H1 (cell line): ENCODE results near the gene CENPX. TPM values are rescaled to one million over a fixed set of nuclear protein-coding genes. Genes with fewer than 3 reads are reported as not detected.

Source experiments
- CTCF ChIA-PET: fragments of 300-600 bp; sonication (Branson Sonifier 250); formaldehyde crosslinking; loops from one replicate; lab custom pipeline; 2021; ENCODE audit not compliant: partially characterized antibody; lab: Charles Lee
- POLR2A ChIA-PET: fragments of 300-600 bp; sonication (Branson Sonifier 250); formaldehyde crosslinking; loops from one replicate; lab custom pipeline; 2021; ENCODE audit warnings: inconsistent platforms; ENCODE audit not compliant: partially characterized antibody; lab: Charles Lee
- DNase-seq, 2 experiments: peaks; one replicate each; pipeline versions ENCODE4 v3.0.0 to v3.0.0-alpha.2; 2010 to 2022; ENCODE audit warnings: low spot score in 2 of 2, low read depth in 1 of 2, mixed read lengths in 1 of 2
- FAIRE-seq: peaks from 2 replicates; lab custom pipeline; 2011; peaks lifted over from hg19 to GRCh38; lab: Jason Lieb, UNC
- H2AFZ ChIP-seq: 2 replicates; pipeline ENCODE4 v1.8.1; 2012; ENCODE audit warnings: low read length, inconsistent platforms
- H2AK5ac ChIP-seq: 2 replicates; pipeline ENCODE4 v1.6.1; 2013; ENCODE audit warnings: low read depth, low read length
- H2BK120ac ChIP-seq: replicated peaks from 2 replicates; pipeline ENCODE3; 2013; ENCODE audit warnings: low read depth, low read length, inconsistent platforms
- H2BK12ac ChIP-seq: 2 replicates; pipeline ENCODE4 v1.6.1; 2013; ENCODE audit warnings: low read depth, low read length
- H2BK15ac ChIP-seq: 2 replicates; pipeline ENCODE4 v1.6.1; 2013; ENCODE audit warnings: low read length
- H2BK20ac ChIP-seq: 2 replicates; pipeline ENCODE4 v1.6.1; 2013; ENCODE audit warnings: low read length
- H2BK5ac ChIP-seq: 2 replicates; pipeline ENCODE4 v1.6.1; 2013; ENCODE audit warnings: low read depth, low read length
- H3K14ac ChIP-seq: 2 replicates; pipeline ENCODE4 v1.6.1; 2013; ENCODE audit warnings: inconsistent platforms; ENCODE audit not compliant: insufficient read length
- H3K18ac ChIP-seq: 2 replicates; pipeline ENCODE4 v1.6.1; 2013; ENCODE audit warnings: low read length; ENCODE audit errors: extremely low read depth
- H3K23ac ChIP-seq: 2 replicates; pipeline ENCODE4 v1.6.1; 2013; ENCODE audit warnings: inconsistent platforms; ENCODE audit not compliant: insufficient read length
- H3K23me2 ChIP-seq: 2 replicates; pipeline ENCODE4 v1.6.1; 2013; ENCODE audit warnings: low read depth, low read length
- H3K27ac ChIP-seq: 2 replicates; pipeline ENCODE4 v1.6.1; 2011; ENCODE audit warnings: low read depth, low read length, inconsistent platforms
- H3K27me3 ChIP-seq, 4 experiments: replicated peaks in 1 of 4; 1 replicate in 1 of 4; 2 replicates in 3 of 4; pipeline versions ENCODE4 v1.6.1 to v1.8.1; 2011 to 2013; ENCODE audit warnings: low read length in 3 of 4, mild to moderate bottlenecking in 3 of 4, inconsistent platforms in 2 of 4, mixed read lengths in 2 of 4, moderate library complexity in 1 of 4; ENCODE audit not compliant: control insufficient read depth in 3 of 4, insufficient read depth in 3 of 4; ENCODE audit errors: extremely low read depth in 1 of 4
- H3K36me3 ChIP-seq, 4 experiments: 2 replicates each; pipeline versions ENCODE4 v1.6.1 to v1.8.1; 2011 to 2013; ENCODE audit warnings: mild to moderate bottlenecking in 4 of 4, low read length in 3 of 4, moderate library complexity in 2 of 4, control low read depth in 1 of 4, inconsistent platforms in 1 of 4; ENCODE audit not compliant: insufficient read depth in 4 of 4, control insufficient read depth in 2 of 4
- H3K4ac ChIP-seq: replicated peaks from 2 replicates; pipeline ENCODE3; 2013; ENCODE audit warnings: low read length, low read depth, mixed read lengths, inconsistent platforms; ENCODE audit not compliant: insufficient read length
- H3K4me1 ChIP-seq, 4 experiments: replicated peaks in 1 of 4; 1 replicate in 1 of 4; 2 replicates in 3 of 4; pipeline versions ENCODE4 v1.6.1 to v1.8.1; 2011 to 2013; ENCODE audit warnings: low read length in 3 of 4, inconsistent platforms in 2 of 4, mixed read lengths in 1 of 4; ENCODE audit not compliant: insufficient read depth in 4 of 4, control insufficient read depth in 3 of 4
- H3K4me2 ChIP-seq, 2 experiments: 2 replicates each; pipeline versions ENCODE4 v1.6.1 to v1.8.1; 2011 to 2013; ENCODE audit warnings: low read depth in 2 of 2, low read length in 2 of 2, control low read depth in 1 of 2, inconsistent platforms in 1 of 2, mild to moderate bottlenecking in 1 of 2; ENCODE audit not compliant: insufficient read depth in 1 of 2
- H3K4me3 ChIP-seq, 4 experiments: fragments of 200-600, 300-600 bp in 1 of 4; sonication (generic), shearing (Covaris generic), sonication (Bioruptor Twin) in 1 of 4; 2 replicates each; pipeline versions ENCODE4 v1.5.1 to v1.8.1; 2011 to 2016; ENCODE audit warnings: low read length in 4 of 4, low read depth in 3 of 4, control low read depth in 2 of 4, inconsistent platforms in 2 of 4, mild to moderate bottlenecking in 2 of 4, mixed read lengths in 1 of 4, moderate library complexity in 1 of 4; ENCODE audit not compliant: insufficient read depth in 2 of 4; ENCODE audit errors: extremely low read depth in 1 of 4
- H3K56ac ChIP-seq: replicated peaks from 2 replicates; pipeline ENCODE3; 2013; ENCODE audit warnings: low read depth, mild to moderate bottlenecking, mixed read lengths, low read length, inconsistent platforms; ENCODE audit not compliant: insufficient read length
- H3K79me1 ChIP-seq: 2 replicates; pipeline ENCODE4 v1.6.1; 2013; ENCODE audit warnings: low read depth, low read length, control low read depth
- H3K79me2 ChIP-seq, 2 experiments: 2 replicates each; pipeline versions ENCODE4 v1.6.1 to v1.8.1; 2012 to 2013; ENCODE audit warnings: low read length in 2 of 2, mild to moderate bottlenecking in 2 of 2, inconsistent platforms in 1 of 2; ENCODE audit not compliant: insufficient read depth in 2 of 2, control insufficient read depth in 1 of 2
- H3K9ac ChIP-seq, 4 experiments: replicated peaks in 1 of 4; 1 replicate in 1 of 4; 2 replicates in 3 of 4; pipeline versions ENCODE4 v1.6.1 to v1.8.1; 2011 to 2013; ENCODE audit warnings: low read depth in 3 of 4, low read length in 3 of 4, control low read depth in 2 of 4, mild to moderate bottlenecking in 2 of 4, moderate library complexity in 2 of 4, inconsistent platforms in 1 of 4; ENCODE audit errors: extremely low read depth in 1 of 4
- H3K9me3 ChIP-seq, 2 experiments: 2 replicates each; pipeline versions ENCODE4 v1.6.1 to v1.8.1; 2012 to 2013; ENCODE audit warnings: mild to moderate bottlenecking in 2 of 2, moderate library complexity in 2 of 2, control low read depth in 1 of 2, inconsistent platforms in 1 of 2, low read depth in 1 of 2, low read length in 1 of 2, mixed read lengths in 1 of 2; ENCODE audit not compliant: insufficient read depth in 2 of 2
- H4K20me1 ChIP-seq, 2 experiments: replicated peaks in 1 of 2; 2 replicates each; pipeline versions ENCODE3 to v1.8.1; 2011 to 2013; ENCODE audit warnings: inconsistent platforms in 2 of 2, low read length in 2 of 2, mild to moderate bottlenecking in 1 of 2; ENCODE audit not compliant: insufficient read depth in 2 of 2, control insufficient read depth in 1 of 2
- H4K5ac ChIP-seq: 2 replicates; pipeline ENCODE4 v1.6.1; 2013; ENCODE audit warnings: low read length, low read depth, mixed read lengths, inconsistent platforms; ENCODE audit not compliant: insufficient read length
- H4K8ac ChIP-seq: 2 replicates; pipeline ENCODE4 v1.8.0; 2013; ENCODE audit warnings: mild to moderate bottlenecking, moderate library complexity, low read length, inconsistent platforms; ENCODE audit not compliant: insufficient read depth; ENCODE audit errors: extremely low read depth
- H4K91ac ChIP-seq: replicated peaks from 2 replicates; pipeline ENCODE3; 2013; ENCODE audit warnings: low read length, mixed read lengths, inconsistent platforms; ENCODE audit not compliant: insufficient read length
- ASH2L ChIP-seq: fragments of 200-600, 300-600 bp; sonication (generic); IDR thresholded peaks from one replicate; pipeline ENCODE4 v1.7.1; 2017; ENCODE audit warnings: low read length
- CHD1 ChIP-seq: IDR thresholded peaks from 2 replicates; pipeline ENCODE4 v1.6.1; 2012; ENCODE audit warnings: low read depth, low read length, improper control_type of control experiment
- GTF2F1 ChIP-seq: IDR thresholded peaks from 2 replicates; pipeline ENCODE4 v1.6.1; 2012; ENCODE audit warnings: low read depth, low read length, improper control_type of control experiment, borderline replicate concordance
- RXRA ChIP-seq: IDR thresholded peaks from 2 replicates; pipeline ENCODE4 v1.6.1; 2011; ENCODE audit warnings: low read depth, mild to moderate bottlenecking, low read length, moderate library complexity; ENCODE audit not compliant: insufficient read depth
- WGBS, 2 experiments: shearing (Covaris generic) in 1 of 2; methylation state at CpG; one replicate each; pipeline versions ENCODE4 v1.1.6 to v1.1.7; 2013 to 2015; ENCODE audit warnings: low lambda C conversion rate in 2 of 2, mixed read lengths in 2 of 2, inconsistent platforms in 1 of 2, low coverage in 1 of 2, missing lambda C conversion rate in 1 of 2; ENCODE audit not compliant: insufficient replicate concordance in 2 of 2, insufficient coverage in 1 of 2, insufficient read length in 1 of 2; ENCODE audit errors: extremely low coverage in 1 of 2, missing lambda C conversion rate in 1 of 2; 5-methylcytosine and 5-hydroxymethylcytosine counted together
- polyA plus RNA-seq, 7 experiments: library from polyadenylated mRNA; depleted of rRNA in 3 of 7; stranded (reverse) in 5 of 7; unstranded in 2 of 7; fragments of >200 nt in 5 of 7; fragments of 200-250 nt in 2 of 7; gene quantifications; 1 replicate in 5 of 7; 2 replicates in 1 of 7; 4 replicates in 1 of 7; pipeline versions ENCODE4 v1.2.1 to v1.2.3, GENCODE V29; 2011 to 2013; ENCODE audit warnings: missing spikeins in 2 of 7, mixed read lengths in 2 of 7
- total RNA-seq: library from RNA; stranded (reverse); fragmentation: NEBNext Ultra II Directional; extraction: Animal tissue kit (Norgen Biotek cat#: 25700); gene quantifications from 2 replicates; pipeline ENCODE4 v1.2.1, GENCODE V29; 2021
- TF ChIP-seq, protein P1 (sequence below): IDR thresholded peaks from 2 replicates; pipeline ENCODE4 v1.6.1; 2011; ENCODE audit warnings: low read depth, mild to moderate bottlenecking, low read length; ENCODE audit not compliant: insufficient read depth
- TF ChIP-seq, protein P2 (sequence below): IDR thresholded peaks from 2 replicates; pipeline ENCODE4 v1.6.1; 2011; ENCODE audit warnings: low read length, improper control_type of control experiment

The CENPX gene
- total and polyA plus RNA-seq, 2 of the 8 experiments (the other 6 are each of a cell fraction or from before 2014, with no cell fraction given): 116 to 122 TPM

DNA sequence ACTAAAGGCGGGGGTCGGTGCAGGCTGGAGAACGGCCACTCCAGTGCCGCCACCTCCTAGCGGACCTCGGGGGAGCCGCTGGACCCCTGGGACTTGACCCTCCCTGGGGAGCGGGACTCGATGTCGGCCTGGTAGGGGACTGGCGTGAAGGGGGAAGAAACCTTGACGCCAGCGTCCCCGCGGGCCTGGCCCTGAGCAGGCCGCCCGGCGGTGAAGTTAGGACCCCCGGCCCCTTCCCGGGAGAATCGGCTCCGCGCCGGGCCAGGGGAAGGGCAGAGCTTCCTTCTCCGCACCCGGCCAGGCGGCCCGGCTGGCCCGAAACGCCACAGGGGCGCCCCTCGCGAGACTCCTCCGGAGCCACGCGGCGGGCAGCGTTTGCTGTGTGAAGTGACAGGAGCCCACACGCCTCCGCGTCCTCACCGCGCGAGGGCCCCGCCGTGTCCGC, 42.5 kb upstream of the CENPX start:
- 2% methylated on average over 36 of the region's 47 CpGs; no CpG with 5 or more reads in 1 of the 2 experiments for WGBS, 2 experiments

More for the DNA sequence above, 42.5 kb upstream of the CENPX start:
- Histone ChIP-seq H4K91ac (no peak overlapping the region), H4K5ac (no peak overlapping the region), H3K79me1 (peaks cover 5% of the 10 kb centered on the region; the same call in 1 of the 2 replicates), H3K4ac (no peak overlapping the region), H3K36me3 (peaks cover 6 to 15% (median 14%) of the 10 kb centered on the region in 4 experiments; a peak in 5 of 8 replicates), H2AK5ac (no peak overlapping the region), H3K79me2 (no peaks in the 10 kb centered on the region), H3K14ac (no peak overlapping the region), H3K9ac (peak overlapping the region in 3 of 4 experiments; percentile 54 to 93 (median 62); a peak in 6 of 7 replicates), H3K9me3 (no peaks in the 10 kb centered on the region), H3K27ac (no peak overlapping the region), H2AFZ (no peak overlapping the region), H2BK120ac (no peak overlapping the region), H3K18ac (no peak overlapping the region), H3K4me3 (peak overlapping the region; percentile 53 to 93 (median 77)), H3K23me2 (peaks cover 8% of the 10 kb centered on the region; the same call in 1 of the 2 replicates), H2BK5ac (no peak overlapping the region), H3K56ac (peak overlapping the region; percentile 39), H3K4me2 (peak overlapping the region; percentile 37 to 79), H3K4me1 (peaks cover 0 to 10% (median 5%) of the 10 kb centered on the region in 4 experiments; a peak in 5 of 7 replicates), H4K20me1 (peaks cover 0 to 3% of the 10 kb centered on the region in 2 experiments), H2BK12ac (no peak overlapping the region), H2BK15ac (no peak overlapping the region), H3K23ac (no peak overlapping the region), H3K27me3 (no peaks in the 10 kb centered on the region), H4K8ac (peak overlapping the region; percentile 93), H2BK20ac (no peak overlapping the region)
- DNase-seq: no peak
- TF ChIP-seq CHD1 (no peak), RXRA (no peak), GTF2F1 (no peak), ASH2L (peak; percentile 20)
- TF ChIP-seq, protein P1, sequence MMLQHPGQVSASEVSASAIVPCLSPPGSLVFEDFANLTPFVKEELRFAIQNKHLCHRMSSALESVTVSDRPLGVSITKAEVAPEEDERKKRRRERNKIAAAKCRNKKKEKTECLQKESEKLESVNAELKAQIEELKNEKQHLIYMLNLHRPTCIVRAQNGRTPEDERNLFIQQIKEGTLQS: no peak
- TF ChIP-seq, protein P2, sequence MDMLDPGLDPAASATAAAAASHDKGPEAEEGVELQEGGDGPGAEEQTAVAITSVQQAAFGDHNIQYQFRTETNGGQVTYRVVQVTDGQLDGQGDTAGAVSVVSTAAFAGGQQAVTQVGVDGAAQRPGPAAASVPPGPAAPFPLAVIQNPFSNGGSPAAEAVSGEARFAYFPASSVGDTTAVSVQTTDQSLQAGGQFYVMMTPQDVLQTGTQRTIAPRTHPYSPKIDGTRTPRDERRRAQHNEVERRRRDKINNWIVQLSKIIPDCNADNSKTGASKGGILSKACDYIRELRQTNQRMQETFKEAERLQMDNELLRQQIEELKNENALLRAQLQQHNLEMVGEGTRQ: no peak
- FAIRE-seq: no peak
- ChIA-PET CTCF (interaction anchor here (0.7 to 4.3 kb wide), 7 partner anchors 10 to 137 kb away, joined by 3 to 21 read pairs (median 5); partner anchors contain the start of genes FASN and RAC3), POLR2A (interaction anchor here (0.9 to 16.2 kb wide), 16 partner anchors 10 to 139 kb away, joined by 3 to 161 read pairs (median 4); partner anchors contain the start of genes FASN, GPS1 and RFNG)
